GM19023 (cell line): ENCODE results near the gene AKR1C2.
"Not testable (repeated sequence)": the region's sequence is repeated elsewhere in the genome, so short reads cannot be mapped to it uniquely, and the experiment has no call there.

Experiments
- ATAC-seq: cut with Tn5 transposase; IDR thresholded peaks from one replicate; pipeline ENCODE4 v1.9.1; 2021; ENCODE audit warnings: mild to moderate bottlenecking, moderate library complexity; ENCODE audit not compliant: unreplicated experiment

The AKR1C2 gene

DNA sequence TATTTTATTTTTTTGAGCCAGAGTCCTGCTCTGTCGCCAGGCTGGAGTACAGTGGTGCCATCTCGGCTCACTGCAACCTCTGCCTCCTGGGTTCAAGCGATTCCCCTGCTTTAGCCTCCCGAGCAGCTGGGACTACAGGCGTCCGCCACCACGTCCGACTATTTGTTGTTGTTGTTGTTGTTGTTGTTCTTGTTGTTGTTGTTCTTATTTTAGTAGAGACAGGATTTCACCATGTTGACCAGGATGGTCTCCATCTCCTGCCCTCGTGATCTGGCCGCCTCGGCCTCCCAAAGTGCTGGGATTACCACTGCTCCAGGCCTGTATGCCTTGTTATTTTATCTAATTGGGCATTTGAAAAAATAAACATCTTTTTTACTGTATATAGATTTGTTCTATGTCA is 42.1 kb downstream of the AKR1C2 start:
- not testable (repeated sequence) for ATAC-seq

DNA sequence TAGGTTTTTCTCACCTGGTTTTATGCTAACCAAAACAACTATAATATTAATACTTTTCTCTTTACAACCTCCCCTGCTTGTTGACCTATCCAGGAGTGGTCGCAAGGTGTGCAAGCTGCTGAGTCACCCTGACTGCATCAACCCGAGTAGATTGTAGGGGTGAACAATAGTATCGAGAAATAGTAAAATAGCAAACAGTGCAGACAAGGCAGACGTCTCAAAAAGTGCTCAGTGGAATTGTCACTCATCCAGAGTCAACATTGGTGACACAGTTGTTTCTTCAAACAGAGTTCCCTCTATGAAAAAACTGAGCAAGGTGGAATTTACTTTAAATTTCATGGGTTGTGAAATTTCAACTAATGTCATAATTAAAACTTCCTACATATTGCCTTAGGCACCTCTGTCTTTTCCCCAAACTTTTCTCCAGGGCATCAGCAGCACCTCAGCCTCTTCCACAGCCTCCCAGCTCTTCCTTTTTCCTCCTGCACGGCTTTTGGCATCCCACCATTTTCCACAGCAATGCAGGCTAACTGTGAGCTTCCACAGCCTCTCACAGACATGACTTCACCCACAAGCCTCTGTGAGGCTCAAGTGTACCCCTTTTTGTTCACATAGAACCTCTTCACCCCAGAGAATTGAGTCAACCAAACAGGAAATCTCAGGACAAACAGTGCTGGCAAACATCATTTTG is 46.6 kb downstream of the AKR1C2 start:
- ATAC-seq, result not testable (repeated sequence)

DNA sequence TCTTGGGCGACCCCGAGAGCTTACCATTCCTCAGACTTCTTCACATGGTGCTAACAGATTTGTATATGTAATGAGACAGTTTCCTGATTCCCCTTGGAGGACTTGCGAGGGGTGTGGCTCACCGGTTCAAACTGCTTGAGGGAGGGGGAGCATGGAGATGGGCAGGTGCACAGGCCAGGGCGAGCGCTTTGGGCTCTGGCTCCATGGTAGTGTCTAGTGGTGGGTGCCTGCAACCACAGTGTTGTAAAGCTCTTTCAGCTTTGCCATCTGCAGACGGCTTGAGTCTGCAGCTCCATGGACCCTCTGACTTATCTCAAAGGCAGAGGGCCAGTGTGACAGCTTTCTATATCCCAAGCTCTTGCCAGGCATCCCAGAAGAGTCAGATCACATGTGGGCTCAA is 47.6 kb downstream of the AKR1C2 start:
- ATAC-seq, result not testable (repeated sequence)

DNA sequence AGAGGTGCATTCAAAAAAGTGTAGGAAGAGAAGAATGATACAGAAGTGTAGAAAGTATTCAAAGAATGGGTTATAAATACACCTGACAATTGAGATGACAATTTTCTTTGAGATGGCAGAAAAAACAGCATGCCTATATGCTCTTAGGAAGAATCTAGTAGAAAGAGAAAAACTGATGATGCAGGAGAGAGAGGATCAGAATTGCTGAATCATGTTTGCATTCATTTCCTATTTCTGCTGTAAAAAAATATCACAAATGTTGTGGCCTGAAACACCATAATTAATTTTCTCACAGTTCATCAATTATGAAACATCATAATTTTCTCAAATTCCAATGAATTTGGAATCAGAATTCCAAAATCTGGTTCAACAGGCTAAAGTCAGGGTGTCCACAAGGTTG is 50.3 kb downstream of the AKR1C2 start:
- no peak for ATAC-seq

DNA sequence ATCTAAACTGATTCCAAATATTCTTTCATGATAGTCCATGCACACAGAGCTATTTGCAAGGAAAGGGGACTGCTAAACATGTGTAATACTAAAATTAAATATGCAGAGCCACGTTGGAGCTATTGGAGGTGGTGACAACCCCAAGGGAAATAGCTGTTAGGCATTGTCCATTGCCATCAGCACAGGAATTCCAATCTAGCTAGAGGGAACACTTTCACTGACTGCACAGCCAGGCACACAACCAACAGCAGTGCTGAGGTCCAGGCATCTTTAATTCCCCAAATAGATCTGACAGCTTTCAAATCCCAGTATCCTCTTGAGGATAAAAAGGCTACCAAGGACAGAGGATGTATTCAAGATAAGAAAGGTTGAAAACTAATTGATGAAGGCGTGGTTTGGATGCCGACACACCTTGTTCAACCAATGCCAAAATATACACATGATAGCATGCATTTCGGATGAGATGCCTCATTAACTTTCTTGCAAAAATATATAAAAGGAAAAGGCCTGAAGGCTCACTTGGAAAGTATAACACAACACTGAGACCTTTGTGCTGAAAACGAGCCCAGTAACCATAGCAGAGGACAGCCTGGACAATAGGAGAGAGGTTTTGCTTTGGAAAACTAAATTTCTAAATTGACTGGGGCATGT is 52.0 kb downstream of the AKR1C2 start:
- ATAC-seq, result not testable (repeated sequence)

DNA sequence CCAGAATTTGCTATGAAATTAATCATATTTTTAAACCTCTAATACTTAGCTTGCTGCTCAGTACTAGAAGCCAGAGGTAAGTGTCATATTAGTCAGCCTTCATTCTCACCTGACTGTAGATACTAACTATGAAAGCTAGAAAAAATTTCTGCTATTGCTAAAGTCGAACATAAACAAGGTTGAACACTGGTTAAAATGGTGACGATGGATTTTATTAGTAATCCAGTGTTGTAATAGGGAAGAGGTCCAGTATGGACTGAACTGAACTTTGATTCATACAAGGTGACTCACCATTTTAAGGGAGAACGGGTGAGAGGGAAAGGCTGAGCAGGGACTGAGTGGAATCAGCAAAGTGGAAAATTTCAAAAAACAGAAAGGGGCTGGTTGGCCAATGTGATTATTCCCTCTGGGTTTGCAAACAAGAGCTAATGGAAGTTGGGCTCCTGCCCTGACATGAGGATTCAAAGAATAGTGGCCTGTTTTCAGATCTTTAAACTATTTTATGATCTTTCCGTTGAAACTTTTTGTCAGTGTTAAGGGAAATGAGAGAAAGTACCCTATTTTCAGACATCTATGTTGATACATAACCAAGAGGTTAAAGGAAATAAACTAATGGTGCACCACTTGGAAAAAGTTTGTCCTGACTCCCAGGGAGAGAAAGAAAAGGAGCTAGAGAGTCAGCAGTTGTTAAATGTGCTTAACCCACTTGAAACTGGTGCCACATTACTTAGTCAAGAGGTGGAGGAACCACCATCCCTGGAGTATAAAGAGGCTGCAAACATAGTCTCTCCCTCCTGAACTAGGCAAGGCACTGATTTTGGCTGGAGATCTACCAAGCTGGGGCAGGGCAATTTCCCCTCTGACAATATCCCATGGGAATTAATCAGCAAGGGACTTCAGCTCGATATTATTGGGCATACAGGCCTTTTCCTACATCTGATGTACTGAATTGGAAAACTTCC is 55.7 kb downstream of the AKR1C2 start:
- no peak for ATAC-seq

DNA sequence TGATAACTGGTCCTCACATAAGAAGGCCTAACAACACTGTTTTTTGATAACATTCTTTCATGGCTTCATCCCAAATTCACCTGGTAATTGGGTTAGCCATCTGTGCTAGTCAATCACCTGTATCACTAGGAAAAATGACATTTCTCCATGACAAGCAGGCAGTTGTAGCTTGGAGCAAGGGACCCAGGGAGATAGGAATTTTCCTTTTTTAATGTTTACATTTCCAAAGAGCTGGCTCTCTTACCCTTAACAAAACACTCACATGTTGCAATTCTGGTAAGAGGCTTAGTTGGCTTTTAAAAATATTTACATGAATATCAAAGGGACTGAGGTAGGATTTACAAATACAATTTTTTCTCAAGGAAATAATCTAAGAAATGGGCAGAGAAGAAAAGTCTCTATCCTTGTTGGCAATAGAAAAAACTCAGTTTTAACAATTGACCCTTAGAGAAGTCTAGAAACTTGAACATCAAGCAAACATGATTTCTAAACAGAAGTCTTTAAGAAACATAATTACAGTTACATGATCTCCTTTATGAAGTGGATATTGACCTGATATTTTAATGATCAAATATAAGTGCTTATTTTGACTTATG is 56.5 kb downstream of the AKR1C2 start:
- ATAC-seq, result no peak

DNA sequence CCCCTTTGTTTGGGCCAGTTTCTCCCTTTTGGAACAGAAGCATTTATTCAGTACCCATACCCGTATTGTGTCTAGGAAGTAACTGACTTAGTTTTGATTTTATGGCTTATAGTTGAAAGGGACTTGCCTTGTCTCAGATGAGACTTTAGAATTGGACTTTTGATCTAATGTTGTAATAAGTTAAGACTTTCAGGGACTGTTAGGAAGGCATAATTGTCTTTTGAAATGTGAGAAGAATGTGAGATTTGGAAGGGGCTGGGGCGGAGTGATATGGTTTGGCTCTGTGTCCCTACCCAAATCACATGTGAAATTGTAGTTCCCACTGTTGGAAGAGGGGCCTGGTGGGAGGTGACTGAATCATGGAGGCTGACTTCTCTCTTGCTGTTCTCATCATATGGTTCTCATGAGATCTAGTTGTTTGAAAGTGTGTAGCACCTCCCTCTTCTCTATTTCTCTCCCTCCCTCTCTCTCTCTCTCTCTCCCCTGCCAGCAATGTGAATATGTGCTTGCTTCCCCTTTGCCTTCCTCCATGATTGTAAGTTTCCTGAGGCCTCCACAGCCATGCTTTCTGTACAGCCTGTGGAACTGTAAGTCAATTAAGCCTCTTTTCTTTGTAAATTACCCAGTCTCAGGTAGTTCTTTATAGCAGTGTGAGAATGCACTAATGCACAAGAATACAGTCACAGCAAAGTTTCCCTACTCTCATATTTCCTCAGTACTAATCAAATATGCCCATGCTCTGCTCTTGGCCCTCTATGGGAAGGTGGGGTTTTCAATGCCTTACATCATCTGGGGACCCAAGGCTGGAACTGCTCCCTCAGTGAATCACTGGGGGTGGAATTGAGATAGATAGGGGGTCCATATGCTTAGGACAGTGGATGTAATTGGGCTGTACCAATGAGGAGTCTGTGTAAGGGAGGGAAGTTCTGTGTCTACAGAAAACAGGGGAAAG is 57.6 kb downstream of the AKR1C2 start:
- ATAC-seq, result no peak

DNA sequence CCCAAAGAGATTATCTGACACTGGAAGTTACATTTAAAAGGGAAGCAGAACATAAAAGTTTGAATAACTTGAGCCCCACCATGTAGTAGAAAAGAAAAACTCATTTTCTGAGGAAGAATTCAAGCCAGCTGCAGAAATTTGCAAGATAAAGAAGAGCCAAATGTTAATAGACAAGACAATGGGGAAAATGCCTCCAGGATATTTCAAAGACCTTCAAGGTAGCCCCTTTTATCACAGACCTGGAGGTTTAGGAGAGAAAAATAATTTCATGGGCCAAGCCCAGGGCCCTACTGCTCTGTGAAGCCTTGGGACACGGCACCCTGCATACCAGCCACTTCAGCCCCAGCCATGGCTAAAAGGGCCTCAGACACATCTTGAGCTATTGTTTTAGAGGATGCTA is 58.8 kb downstream of the AKR1C2 start:
- ATAC-seq, result no peak

DNA sequence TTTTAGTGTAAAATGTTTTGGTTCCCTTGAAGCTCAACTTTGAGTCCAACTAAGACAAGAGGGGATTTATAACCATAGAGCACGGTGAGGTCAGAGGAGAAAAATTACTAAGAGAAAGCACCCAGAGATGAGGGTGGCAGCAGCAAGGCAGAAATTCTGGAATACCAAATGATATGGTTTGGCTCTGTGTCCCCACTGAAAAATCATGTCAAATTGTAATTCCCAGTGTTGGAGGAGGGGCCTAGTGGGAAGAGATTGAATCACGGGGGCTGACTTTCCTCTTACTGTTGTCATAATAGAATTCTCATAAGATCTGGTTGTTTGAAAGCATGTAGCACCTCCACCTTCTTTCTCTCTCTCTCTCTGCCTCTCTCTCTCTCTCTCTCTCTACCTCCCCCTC is 59.8 kb downstream of the AKR1C2 start:
- ATAC-seq, result no peak

DNA sequence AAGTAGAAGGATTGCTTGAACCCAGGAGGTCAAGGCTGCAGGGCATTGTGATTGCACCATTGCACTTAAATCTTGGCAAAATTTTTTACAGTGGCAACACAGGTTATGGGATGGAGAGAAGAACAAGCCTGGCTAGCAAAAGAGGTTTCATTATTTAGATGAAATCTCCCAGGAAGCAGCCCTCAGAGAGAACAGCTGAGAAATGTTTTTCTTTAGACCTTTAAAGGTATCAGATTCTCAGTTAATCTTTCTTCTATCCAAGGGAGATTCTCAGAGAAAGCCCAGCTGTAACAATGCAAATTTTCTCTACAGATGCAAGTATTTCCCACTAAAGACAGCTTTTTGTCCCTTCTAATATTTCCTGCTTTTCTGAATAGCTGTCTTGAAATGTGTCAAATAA is 60.2 kb downstream of the AKR1C2 start:
- not testable (repeated sequence) for ATAC-seq

DNA sequence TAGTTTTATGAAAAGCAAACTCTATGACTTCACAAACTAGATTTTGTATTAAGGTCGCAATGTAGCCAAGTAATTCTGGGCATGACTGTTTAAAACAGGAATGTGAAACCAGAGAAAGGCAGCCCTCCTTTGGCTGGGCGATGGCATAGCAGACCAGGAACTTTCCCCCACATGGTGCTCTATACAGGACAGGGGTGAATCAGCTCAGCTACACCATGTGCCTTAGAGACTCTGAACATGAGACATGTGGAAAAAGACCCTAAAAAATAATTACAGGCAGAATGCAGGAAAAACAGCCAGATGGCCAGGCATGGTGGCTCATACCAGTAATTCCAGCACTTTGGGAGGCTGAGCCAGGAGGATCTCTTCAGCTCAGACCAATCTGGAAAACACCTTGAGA is 60.7 kb downstream of the AKR1C2 start:
- not testable (repeated sequence) for ATAC-seq

DNA sequence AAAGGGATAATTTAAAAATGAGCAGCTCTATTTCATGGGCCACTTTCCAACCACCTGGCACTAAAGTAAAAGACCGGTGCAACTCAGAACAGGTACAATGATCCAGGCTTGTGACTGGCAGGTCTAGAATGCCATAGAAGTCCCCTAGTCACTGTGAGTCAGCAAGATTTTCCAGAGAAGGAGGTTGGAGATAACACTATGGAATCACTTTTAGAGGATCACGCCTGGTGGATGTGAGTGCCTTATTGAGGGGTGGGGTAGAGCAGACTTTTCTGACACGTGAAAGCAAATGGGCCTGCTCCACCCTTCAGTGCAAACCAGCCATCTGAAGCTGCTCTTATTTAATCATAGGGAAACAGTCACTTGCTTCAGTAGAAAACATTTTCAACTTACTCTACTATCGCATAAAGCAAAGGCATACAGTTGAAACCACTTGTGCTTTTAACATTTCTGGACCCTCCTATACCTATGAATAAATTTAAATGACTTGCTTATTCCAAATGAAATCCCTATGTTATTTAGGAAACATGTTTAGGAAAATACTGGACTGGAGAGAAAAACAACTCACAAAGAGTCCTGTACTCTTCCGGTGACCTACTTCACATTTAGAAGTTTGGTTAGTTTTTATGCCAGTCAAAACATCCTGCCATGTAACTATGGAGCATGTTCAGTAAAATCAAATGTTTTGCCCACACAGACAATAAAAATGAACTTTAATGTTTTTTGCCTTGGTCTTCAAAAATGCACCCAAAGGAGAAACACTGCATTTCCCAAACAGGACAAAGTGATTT is 61.9 kb downstream of the AKR1C2 start:
- no peak for ATAC-seq

DNA sequence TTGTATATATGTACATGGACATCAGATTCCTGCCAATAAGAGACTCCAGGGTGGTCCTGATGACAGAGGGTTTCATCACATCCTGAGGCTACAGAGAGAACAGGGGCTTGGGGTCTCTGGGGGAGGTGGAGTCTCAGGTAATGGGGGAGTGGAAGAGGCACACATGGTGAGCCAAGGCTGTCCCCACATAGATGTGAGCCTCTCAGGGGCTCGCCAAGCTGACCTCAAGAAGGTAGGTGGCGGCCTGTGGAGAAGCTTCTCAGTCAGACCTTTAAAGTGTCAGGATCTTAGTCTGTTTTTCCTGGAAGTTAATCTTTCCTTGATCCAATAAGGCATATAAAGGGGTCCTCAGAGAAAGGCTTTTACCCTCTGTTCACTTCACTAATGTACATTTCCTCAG is 62.7 kb downstream of the AKR1C2 start:
- not testable (repeated sequence) for ATAC-seq

DNA sequence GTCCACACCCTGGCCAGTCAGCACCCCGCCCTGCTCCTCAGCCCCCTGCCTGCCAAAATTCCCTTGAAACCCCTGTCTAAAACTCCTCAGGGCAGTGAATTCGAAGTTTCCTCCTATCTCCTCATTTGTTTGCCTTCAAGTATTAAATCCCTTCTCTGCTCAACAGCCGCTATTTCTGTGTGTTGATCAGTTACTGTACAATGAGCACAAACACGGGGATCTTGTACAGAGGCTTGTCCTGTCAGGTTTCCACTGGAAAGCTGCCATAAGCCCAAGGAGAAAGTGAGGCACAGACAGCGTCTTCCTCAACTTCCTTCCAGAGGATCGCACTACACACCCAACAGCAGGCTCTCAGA is 63.6 kb downstream of the AKR1C2 start:
- not testable (repeated sequence) for ATAC-seq

DNA sequence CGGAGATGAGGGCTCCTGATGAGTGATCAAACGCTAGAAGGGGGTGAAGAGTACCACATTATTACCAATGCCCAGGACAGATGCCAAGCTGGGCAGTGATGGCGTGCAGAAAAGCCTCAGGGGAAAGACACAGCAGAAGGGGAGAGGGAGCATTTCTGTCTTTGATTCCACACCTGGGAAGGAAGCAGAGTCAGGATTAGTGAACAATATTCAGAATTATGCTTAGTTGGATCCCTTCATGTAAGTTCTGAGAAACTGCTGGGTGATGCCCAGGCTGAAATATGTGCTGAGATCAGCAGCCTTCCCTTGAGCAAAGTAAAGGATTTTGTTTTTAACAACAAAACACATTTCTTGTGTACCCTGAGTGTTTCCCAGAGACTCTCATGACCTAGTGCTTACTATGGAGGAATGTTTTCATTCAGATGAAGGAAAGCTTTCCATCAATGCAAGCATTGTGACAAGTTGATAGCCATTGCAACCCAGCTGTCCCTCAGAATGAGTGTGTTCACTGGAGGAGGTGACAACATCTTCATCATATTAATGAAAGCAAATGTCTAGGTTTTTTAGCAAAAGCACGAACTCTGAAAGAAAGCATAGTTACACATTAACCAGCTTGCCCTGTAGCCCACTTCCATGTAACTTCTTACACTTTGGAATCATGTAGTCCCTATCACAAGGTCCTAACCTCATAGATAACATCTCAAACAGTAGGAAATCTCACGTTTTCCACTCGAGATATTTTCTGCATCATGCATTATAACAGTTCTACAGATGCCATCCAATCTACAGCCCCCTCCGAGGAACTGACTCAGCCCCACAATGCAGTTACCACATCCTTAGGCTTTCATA is 64.2 kb downstream of the AKR1C2 start:
- no peak for ATAC-seq
